HG03378 (cell line): ENCODE results near the gene TMEM191C.
A peak's percentile ranks its signal among the peaks of the same experiment; 100 is the strongest.
"Not testable (repeated sequence)": the region's sequence is repeated elsewhere in the genome, so short reads cannot be mapped to it uniquely, and the experiment has no call there.

Experiments
- ATAC-seq: cut with Tn5 transposase; IDR thresholded peaks from one replicate; pipeline ENCODE4 v1.9.1; 2021; ENCODE audit warnings: mild to moderate bottlenecking, moderate library complexity; ENCODE audit not compliant: unreplicated experiment

TMEM191C gene

GRCh38 chr22:21467337-21468193, at the start of gene TMEM191C:
TMEM191C (plus strand) TSS chr22:21467387; CDS start chr22:21467460, 73 bp downstream.
- ATAC-seq: peak; percentile 16

- not testable (repeated sequence) for ATAC-seq
Observed at GRCh38 chr22:21417853-21418252, 49.3 kb upstream of the TMEM191C start.

DNA sequence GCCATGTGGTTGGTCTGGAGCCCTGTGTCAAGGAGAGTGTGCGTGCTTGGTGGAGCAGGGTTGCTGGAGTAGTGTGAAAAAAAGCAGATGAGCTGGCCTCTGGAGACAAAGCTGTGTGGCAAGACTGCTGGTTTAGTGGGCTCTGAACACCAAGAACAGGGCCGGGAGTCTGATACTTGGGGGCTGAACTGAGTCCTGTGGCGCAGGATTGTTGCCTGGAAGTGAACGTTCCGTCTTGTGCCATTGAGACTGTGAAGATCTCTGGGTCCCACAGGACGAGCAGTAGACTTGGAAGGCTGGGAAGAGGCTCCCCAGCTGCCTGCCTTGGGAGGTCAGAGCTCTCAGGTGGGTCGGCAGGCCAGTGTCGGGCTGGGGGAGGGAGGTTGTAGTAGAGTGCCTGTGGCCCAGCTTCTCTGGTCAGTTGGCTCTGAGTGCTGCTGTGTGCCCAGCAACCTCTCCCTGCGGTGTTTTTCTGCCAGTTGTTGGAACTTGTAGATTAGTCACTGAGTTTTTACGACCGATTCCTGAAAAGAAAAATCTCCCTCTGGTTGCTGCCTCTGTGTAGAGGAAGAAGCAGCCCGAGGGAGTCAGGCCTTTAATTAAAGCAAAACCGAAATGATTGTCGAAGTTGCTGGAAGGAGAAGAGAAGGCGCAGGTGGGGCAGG, 48.1 kb upstream of the TMEM191C start:
- not testable (repeated sequence) for ATAC-seq

GRCh38 chr22:21420180-21420763, 46.9 kb upstream of the TMEM191C start:
- ATAC-seq: not testable (repeated sequence)

DNA sequence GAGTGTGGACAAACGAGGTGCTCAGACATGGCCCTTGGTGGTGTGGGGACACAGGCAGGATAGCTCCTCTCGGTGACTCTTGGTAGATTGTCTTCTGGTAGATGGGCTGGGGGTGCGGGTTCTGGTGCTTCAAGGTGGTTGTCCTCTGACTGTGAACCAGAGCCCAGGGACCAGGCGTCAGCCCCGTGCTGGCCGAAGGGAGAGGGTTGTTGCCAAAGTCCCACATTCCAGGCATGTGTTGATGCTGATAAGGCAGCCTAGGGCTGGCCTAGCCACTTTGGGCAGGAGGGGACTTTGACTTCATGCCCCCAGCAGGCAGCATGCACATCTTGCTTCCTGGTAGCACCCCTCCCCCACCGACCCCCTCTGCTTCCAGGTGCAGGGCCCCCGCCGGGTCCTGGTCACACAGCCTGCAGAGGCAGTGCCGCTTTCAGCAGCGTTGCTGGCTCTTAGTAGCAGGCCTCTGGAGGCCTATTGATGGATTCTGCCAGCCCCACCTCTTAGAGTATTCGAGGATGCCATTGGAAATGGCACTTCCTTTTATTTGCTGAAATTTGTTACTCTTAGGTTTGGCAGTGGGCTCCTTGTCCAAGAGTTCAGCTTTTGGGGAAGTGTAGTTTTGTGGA, 43.0 kb upstream of the TMEM191C start:
- ATAC-seq: not testable (repeated sequence)

DNA sequence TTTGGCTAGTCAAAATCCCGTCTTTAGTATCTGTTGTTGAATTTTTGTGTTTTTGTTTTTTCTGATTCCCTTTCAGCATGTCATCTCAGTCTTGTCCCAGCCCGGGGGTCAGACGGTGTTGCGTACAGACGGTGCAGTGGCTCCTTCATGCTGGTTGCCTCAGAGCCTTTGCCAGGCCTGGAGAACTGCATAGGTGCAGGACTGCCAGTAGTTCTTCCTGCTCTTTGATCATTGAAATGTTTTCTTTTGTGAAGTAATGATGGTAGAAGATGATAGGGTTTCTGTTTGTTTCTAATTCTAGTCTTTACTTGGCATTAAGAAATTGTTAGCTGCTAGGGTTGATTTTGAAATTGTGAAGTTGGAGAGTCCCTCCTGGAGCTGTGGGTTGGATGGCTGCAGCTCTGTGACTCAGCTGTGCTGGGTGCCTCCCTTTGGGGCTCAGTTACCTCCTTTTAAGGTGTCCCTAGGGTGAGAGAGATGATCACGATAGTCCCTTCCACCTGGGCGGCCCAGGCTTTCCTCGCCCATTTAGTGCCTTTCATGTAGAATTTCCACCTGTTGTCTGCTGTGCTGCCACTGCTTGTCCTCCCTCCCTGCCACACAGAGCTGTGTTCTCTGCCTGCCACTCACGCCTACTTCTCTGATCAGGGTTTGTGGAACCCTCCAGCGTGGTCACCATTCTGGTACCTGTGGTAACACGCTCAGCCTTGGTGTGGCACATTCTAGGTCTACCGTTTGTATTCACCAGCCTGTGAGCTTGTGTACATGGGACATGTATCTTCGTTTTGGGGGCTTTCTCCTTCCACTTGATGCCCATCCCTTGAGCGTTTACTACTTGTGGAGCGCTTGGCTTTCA, 32.6 kb upstream of the TMEM191C start:
- ATAC-seq: not testable (repeated sequence)

- not testable (repeated sequence) for ATAC-seq
Observed at GRCh38 chr22:21435998-21436810, 31.0 kb upstream of the TMEM191C start.

GRCh38 chr22:21438013-21438412, 29.2 kb upstream of the TMEM191C start:
- not testable (repeated sequence) for ATAC-seq

- ATAC-seq: not testable (repeated sequence)
Observed at GRCh38 chr22:21440018-21440636, 27.1 kb upstream of the TMEM191C start.

DNA sequence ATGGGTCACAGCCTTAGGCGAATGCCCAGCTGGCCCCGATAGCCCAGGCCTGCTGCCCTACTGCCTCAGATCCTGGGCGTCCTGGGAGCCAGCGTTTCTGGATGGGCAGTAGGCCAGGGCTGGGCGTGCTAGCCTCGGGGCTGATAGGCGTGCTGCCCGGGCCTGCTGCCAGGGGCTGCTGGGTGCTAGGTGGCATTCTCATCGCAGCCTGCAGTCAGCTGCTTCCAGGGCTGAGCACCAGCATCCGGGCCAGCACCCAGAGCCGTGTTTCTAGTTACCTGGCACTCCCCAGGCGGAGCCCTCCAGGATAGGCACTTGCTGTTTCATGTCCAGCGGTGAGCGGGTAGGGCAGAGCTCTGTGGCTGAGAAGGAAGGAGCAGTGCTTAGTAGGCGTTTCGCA, 26.5 kb upstream of the TMEM191C start:
- ATAC-seq: not testable (repeated sequence)

- ATAC-seq: not testable (repeated sequence)
Observed at GRCh38 chr22:21441170-21441569, 26.0 kb upstream of the TMEM191C start.

GRCh38 chr22:21442123-21442522, 25.1 kb upstream of the TMEM191C start:
- not testable (repeated sequence) for ATAC-seq

- not testable (repeated sequence) for ATAC-seq
Observed at GRCh38 chr22:21442646-21443045, 24.5 kb upstream of the TMEM191C start.

DNA sequence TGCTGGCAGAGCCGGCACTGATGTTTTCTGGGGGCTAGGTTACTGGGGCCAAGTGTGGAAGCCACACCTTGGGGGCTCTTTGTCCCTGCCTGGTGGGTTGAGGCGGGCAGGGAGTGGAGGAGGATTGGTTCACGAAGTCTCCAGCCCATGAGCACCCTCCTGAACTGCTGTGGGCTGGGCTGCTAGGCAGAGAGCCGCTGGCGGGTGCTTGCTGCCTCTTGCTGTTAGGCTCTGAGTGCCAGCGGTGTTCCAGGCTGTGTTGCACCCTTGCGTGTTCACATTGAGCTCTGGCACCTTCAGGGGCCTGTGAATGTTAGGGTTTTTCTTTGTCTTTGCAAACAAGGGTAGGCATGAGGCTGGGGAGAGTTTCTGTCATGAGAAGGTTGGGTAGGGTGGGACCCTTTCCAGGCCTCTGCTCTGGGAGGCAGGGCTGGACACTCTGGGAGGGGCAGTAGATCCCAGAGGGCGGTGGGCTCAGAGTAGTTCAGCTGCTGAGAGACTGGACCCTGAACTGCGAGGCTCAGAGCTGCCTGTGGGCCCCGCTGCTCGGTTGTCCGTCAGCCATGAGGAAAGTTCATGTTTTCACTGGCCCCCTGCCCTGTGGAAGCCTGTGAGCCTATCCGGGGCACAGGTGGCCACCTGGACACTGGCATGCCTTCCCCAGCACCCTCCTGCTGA, 24.0 kb upstream of the TMEM191C start:
- ATAC-seq: no peak

- no peak for ATAC-seq
Observed at GRCh38 chr22:21443735-21444421, 23.3 kb upstream of the TMEM191C start.

DNA sequence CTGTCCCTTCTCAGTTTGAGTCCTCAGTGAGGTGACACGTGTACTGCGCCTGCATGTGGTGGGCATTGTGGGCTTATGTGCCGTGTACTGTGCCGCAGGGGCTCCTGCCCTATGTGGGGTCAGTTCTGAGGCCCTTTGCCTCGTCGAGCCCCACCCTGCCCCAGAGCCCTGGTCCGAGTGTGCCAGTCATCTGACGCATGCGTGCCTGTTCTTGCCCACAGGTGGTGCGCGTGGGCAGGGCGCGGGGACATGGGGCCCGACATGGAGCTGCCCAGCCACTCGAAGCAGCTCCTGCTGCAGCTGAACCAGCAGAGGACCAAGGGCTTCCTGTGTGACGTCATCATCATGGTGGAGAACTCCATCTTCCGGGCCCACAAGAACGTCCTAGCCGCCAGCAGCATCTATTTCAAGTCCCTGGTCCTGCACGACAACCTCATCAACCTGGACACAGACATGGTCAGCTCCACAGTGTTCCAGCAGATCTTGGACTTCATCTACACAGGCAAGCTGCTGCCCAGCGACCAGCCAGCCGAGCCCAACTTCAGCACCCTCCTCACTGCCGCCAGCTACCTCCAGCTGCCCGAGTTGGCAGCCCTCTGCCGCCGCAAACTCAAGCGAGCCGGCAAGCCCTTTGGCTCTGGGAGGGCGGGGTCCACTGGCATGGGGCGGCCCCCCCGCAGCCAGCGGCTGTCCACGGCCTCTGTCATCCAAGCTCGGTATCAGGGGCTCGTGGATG, 22.3 kb upstream of the TMEM191C start:
- ATAC-seq: no peak
